PC-3 (cell line): ENCODE results near the gene USP53.

Experiments
- CTCF ChIP-seq: fragments of 300-600 bp; sonication (generic); conservative IDR thresholded peaks from 2 replicates; pipeline ENCODE4 v1.5.1; 2017; ENCODE audit warnings: antibody characterized with exemption, low read depth, mild to moderate bottlenecking, low read length
- EZH2 ChIP-seq: fragments of 300-600 bp; sonication (generic); IDR thresholded peaks from one replicate; pipeline ENCODE4 v1.6.1; 2017; ENCODE audit warnings: antibody characterized with exemption, mild to moderate bottlenecking, low read length; ENCODE audit not compliant: unreplicated experiment

GRCh38 chr4:119232286-119232685 is 19.8 kb downstream of the USP53 start:
- TF ChIP-seq CTCF (no peak), EZH2 (no peak)
